ENCODE results near the gene SEC14L3.

SEC14L3 gene

GRCh38 chr22:30500628-30501027, 28.8 kb upstream of the SEC14L3 start:
- H3K4me3 ChIP-seq (ENCODE audit: low read length) = no peak overlapping the region
- TF ChIP-seq CTCF (IDR thresholded peaks at IDR 0.05; ENCODE audit: insufficient read depth, low read depth, low read length, missing control alignments) = no peak
- DNase-seq (ENCODE audit: low read depth) = no peak

GRCh38 chr22:30497466-30498150, 25.8 kb upstream of the SEC14L3 start:
- no peak overlapping the region for H3K4me3 ChIP-seq (ENCODE audit: low read length)
- TF ChIP-seq CTCF (IDR thresholded peaks at IDR 0.05; ENCODE audit: insufficient read depth, low read depth, low read length, missing control alignments) = no peak
- DNase-seq (ENCODE audit: low read depth) = no peak

GRCh38 chr22:30495041-30495784, 23.4 kb upstream of the SEC14L3 start:
- no peak for DNase-seq (ENCODE audit: low read depth)
- no peak for TF ChIP-seq CTCF (IDR thresholded peaks at IDR 0.05; ENCODE audit: insufficient read depth, low read depth, low read length, missing control alignments)
- H3K4me3 ChIP-seq (ENCODE audit: low read length) = no peak overlapping the region

- DNase-seq (ENCODE audit: low read depth) = no peak
- H3K4me3 ChIP-seq (ENCODE audit: low read length) = no peak overlapping the region
- no peak for TF ChIP-seq CTCF (IDR thresholded peaks at IDR 0.05; ENCODE audit: insufficient read depth, low read depth, low read length, missing control alignments)
These were observed 20.3 kb upstream of the SEC14L3 start for GRCh38 chr22:30492144-30492543.

GRCh38 chr22:30491381-30491780, 19.6 kb upstream of the SEC14L3 start:
- no peak overlapping the region for H3K4me3 ChIP-seq (ENCODE audit: low read length)
- no peak for DNase-seq (ENCODE audit: low read depth)
- TF ChIP-seq CTCF (IDR thresholded peaks at IDR 0.05; ENCODE audit: insufficient read depth, low read depth, low read length, missing control alignments) = no peak

GRCh38 chr22:30490399-30490798, 18.6 kb upstream of the SEC14L3 start:
- H3K4me3 ChIP-seq (ENCODE audit: low read length) = no peak overlapping the region
- DNase-seq (ENCODE audit: low read depth) = no peak
- TF ChIP-seq CTCF (IDR thresholded peaks at IDR 0.05; ENCODE audit: insufficient read depth, low read depth, low read length, missing control alignments) = no peak
